IPS-15b (cell line): ENCODE results near the gene TRIM7.

Source experiments
- H3K27me3 ChIP-seq: one replicate; pipeline ENCODE4 v1.6.1; 2013; ENCODE audit warnings: low read length; ENCODE audit not compliant: control insufficient read depth, insufficient read depth
- H3K36me3 ChIP-seq: one replicate; pipeline ENCODE4 v1.6.1; 2013; ENCODE audit warnings: low read length; ENCODE audit not compliant: control insufficient read depth, insufficient read depth
- H3K4me1 ChIP-seq: one replicate; pipeline ENCODE4 v1.6.1; 2013; ENCODE audit warnings: mild to moderate bottlenecking, low read length; ENCODE audit not compliant: control insufficient read depth, insufficient read depth
- H3K4me3 ChIP-seq: one replicate; pipeline ENCODE4 v1.5.1; 2013; ENCODE audit warnings: low read depth, low read length
- H3K9ac ChIP-seq: one replicate; pipeline ENCODE4 v1.6.1; 2013; ENCODE audit warnings: low read depth, mild to moderate bottlenecking, low read length
- H3K9me3 ChIP-seq: one replicate; pipeline ENCODE4 v1.6.1; 2013; ENCODE audit warnings: mild to moderate bottlenecking, low read length; ENCODE audit not compliant: control insufficient read depth, insufficient read depth

Gene TRIM7

DNA sequence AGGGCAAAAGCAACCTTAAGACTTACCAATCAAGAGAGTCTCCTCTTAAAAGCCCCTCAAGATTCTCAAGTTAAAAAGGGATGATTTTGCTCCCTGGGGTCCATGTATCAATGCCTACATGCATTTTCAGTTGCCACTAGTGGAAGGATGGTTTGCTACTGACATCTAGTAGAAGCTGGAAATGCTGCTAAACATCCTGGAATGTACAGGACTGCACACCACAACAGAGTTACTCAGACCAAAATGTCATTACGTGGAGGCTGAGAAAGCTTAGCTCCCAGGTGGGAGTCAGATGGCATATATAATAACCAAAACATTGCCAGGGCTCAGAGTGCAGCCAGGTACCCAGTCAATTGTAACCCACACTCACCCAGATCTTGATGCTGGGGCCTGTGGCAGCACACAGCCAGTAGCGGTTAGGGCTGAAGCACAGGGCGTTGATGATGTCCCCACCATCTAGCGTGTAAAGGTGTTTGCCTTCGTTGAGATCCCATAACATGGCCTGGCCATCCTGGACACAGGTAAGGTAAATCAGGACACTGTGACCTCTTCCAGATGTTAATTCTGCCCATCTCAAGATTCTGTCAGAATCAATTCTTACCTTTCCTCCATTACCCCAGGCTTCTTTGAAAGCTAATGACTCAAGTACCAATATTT is 32.9 kb upstream of the TRIM7 start:
- no peaks in the 10 kb centered on the region for H3K9me3 ChIP-seq
- peaks cover 4% of the 10 kb centered on the region for H3K4me1 ChIP-seq
- H3K4me3 ChIP-seq, result no peak overlapping the region
- H3K9ac ChIP-seq, result no peak overlapping the region
- H3K27me3 ChIP-seq, result no peaks in the 10 kb centered on the region
- peaks cover 76% of the 10 kb centered on the region for H3K36me3 ChIP-seq

DNA sequence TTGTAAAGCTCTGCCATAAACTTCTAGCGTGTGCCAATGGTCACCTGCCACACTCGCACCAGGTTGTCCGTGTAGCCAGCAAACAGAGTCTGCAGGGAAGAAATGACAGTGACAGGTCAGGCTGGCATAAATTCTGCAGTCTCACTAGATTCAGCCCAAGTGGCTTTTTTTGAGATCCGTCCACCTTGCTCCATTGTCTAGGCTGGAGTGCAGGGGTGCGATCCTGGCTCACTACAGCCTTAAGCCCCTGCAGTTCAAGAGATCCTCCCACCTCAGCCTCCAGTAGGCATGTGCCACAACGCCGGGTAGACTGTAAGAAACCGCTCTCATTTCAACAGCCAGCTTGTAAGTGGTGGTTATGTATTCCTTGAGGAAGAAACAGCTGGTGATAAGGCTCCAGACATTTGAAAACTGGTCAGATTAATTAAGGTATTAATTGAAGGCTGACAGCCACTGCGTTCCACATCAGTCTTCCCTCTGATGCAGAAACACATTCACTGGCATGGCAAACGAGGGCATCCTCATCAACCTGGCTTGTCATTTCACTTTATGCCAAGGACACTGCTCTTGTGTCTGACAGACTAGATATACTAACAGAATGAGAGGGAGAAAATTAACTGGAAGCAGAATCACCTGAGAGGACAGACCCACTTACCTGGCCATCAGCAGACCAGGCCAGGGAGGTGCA is 32.1 kb upstream of the TRIM7 start:
- Histone ChIP-seq H3K9ac (no peak overlapping the region), H3K4me3 (no peak overlapping the region), H3K36me3 (peaks cover 76% of the 10 kb centered on the region), H3K4me1 (peaks cover 4% of the 10 kb centered on the region), H3K27me3 (no peaks in the 10 kb centered on the region), H3K9me3 (no peaks in the 10 kb centered on the region)

GRCh38 chr5:181236471-181236870 is 31.5 kb upstream of the TRIM7 start:
- H3K4me1 ChIP-seq, result no peaks in the 10 kb centered on the region
- no peak overlapping the region for H3K4me3 ChIP-seq
- H3K36me3 ChIP-seq, result peaks cover 74% of the 10 kb centered on the region
- no peak overlapping the region for H3K9ac ChIP-seq
- H3K27me3 ChIP-seq, result no peaks in the 10 kb centered on the region
- no peaks in the 10 kb centered on the region for H3K9me3 ChIP-seq

GRCh38 chr5:181235689-181236366 is 30.8 kb upstream of the TRIM7 start:
- peaks cover 74% of the 10 kb centered on the region for H3K36me3 ChIP-seq
- no peaks in the 10 kb centered on the region for H3K27me3 ChIP-seq
- no peaks in the 10 kb centered on the region for H3K9me3 ChIP-seq
- peak overlapping the region; percentile 3 for H3K9ac ChIP-seq
- H3K4me3 ChIP-seq, result no peak overlapping the region
- no peaks in the 10 kb centered on the region for H3K4me1 ChIP-seq

GRCh38 chr5:181235323-181235688 is 30.3 kb upstream of the TRIM7 start:
- no peaks in the 10 kb centered on the region for H3K27me3 ChIP-seq
- H3K9me3 ChIP-seq, result no peaks in the 10 kb centered on the region
- H3K4me1 ChIP-seq, result no peaks in the 10 kb centered on the region
- peak overlapping the region; percentile 3 for H3K9ac ChIP-seq
- peaks cover 74% of the 10 kb centered on the region for H3K36me3 ChIP-seq
- no peak overlapping the region for H3K4me3 ChIP-seq

- H3K27me3 ChIP-seq, result no peaks in the 10 kb centered on the region
- H3K4me3 ChIP-seq, result no peak overlapping the region
- H3K36me3 ChIP-seq, result peaks cover 69% of the 10 kb centered on the region
- no peaks in the 10 kb centered on the region for H3K4me1 ChIP-seq
- H3K9ac ChIP-seq, result peak overlapping the region; percentile 3
- H3K9me3 ChIP-seq, result no peaks in the 10 kb centered on the region
Measured at GRCh38 chr5:181234455-181235306, 29.7 kb upstream of the TRIM7 start.

DNA sequence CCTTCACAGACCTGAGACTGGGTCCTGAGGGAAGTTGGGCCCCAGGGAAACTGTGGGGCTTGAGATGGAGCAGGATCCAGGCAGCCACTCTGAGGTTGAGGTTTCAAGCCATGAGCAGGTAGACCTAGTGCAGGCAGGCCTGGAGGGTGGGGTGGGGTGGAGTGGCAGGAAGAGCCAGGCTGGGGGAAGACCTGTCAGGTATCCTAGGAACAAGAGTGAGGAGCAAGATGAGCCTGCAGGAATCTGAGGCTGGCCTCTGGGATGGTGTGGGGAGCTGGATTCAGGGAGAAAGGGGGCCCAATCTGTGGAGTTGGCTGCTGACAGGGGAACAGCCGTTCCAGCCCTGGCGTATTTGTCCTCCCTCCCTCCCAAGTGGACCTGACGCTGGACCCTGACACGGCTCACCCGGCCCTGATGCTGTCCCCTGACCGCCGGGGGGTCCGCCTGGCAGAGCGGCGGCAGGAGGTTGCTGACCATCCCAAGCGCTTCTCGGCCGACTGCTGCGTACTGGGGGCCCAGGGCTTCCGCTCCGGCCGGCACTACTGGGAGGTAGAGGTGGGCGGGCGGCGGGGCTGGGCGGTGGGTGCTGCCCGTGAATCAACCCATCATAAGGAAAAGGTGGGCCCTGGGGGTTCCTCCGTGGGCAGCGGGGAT is 28.9 kb upstream of the TRIM7 start:
- no peaks in the 10 kb centered on the region for H3K27me3 ChIP-seq
- H3K9ac ChIP-seq, result no peak overlapping the region
- H3K9me3 ChIP-seq, result no peaks in the 10 kb centered on the region
- no peaks in the 10 kb centered on the region for H3K4me1 ChIP-seq
- peaks cover 62% of the 10 kb centered on the region for H3K36me3 ChIP-seq
- H3K4me3 ChIP-seq, result no peak overlapping the region

- Histone ChIP-seq H3K27me3 (no peaks in the 10 kb centered on the region), H3K9ac (no peak overlapping the region), H3K4me3 (no peak overlapping the region), H3K4me1 (no peaks in the 10 kb centered on the region), H3K9me3 (no peaks in the 10 kb centered on the region), H3K36me3 (peaks cover 55% of the 10 kb centered on the region)
Measured at GRCh38 chr5:181233088-181233800, 28.2 kb upstream of the TRIM7 start.

DNA sequence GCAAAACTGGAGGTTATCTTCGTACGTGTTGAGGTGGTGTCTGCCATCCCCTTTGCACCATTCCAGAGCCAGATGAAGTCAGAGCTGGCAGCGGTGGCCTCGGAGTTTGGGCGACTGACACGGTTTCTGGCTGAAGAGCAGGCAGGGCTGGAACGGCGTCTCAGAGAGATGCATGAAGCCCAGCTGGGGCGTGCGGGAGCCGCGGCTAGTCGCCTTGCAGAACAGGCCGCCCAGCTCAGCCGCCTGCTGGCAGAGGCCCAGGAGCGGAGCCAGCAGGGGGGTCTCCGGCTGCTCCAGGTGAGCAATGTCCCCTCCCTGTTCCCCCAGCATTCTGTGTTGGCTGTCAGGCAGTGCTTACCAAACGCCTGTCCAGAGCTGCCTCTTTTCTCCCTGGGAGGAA is 27.6 kb upstream of the TRIM7 start:
- H3K27me3 ChIP-seq, result no peaks in the 10 kb centered on the region
- peaks cover 49% of the 10 kb centered on the region for H3K36me3 ChIP-seq
- H3K4me1 ChIP-seq, result no peaks in the 10 kb centered on the region
- H3K9ac ChIP-seq, result no peak overlapping the region
- no peaks in the 10 kb centered on the region for H3K9me3 ChIP-seq
- H3K4me3 ChIP-seq, result no peak overlapping the region

DNA sequence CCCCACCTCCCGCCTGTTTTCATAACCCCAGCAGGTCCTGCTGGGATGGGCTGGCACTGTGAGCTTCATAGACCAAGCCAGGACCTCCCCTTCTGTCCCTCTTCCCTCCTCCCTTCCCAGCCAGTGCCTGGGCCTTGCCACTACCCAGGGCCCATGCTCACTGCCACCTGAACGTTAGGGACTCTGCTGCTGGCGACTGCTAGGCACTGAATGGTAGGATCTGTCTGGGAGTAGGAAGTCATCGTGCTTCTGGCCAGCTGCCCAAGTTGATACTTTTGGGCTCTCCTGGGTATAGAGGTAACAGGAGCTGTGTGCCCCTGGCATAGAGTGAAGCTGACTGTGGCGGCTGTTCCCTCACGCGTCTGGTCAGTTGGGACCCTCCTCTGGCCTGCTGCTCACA is 26.4 kb upstream of the TRIM7 start:
- peaks cover 39% of the 10 kb centered on the region for H3K36me3 ChIP-seq
- H3K9ac ChIP-seq, result no peak overlapping the region
- no peaks in the 10 kb centered on the region for H3K4me1 ChIP-seq
- H3K27me3 ChIP-seq, result no peaks in the 10 kb centered on the region
- no peaks in the 10 kb centered on the region for H3K9me3 ChIP-seq
- no peak overlapping the region for H3K4me3 ChIP-seq

GRCh38 chr5:181230551-181230950 is 25.6 kb upstream of the TRIM7 start:
- H3K36me3 ChIP-seq, result peaks cover 31% of the 10 kb centered on the region
- no peak overlapping the region for H3K9ac ChIP-seq
- H3K27me3 ChIP-seq, result no peaks in the 10 kb centered on the region
- H3K4me3 ChIP-seq, result no peak overlapping the region
- no peaks in the 10 kb centered on the region for H3K4me1 ChIP-seq
- no peaks in the 10 kb centered on the region for H3K9me3 ChIP-seq
